Measurements from ENCODE around the gene EPHA4. TPM values are rescaled to one million over a fixed set of nuclear protein-coding genes. Genes with fewer than 3 reads are reported as not detected.

Gene EPHA4
- total RNA-seq, 1 donor from 2014 or later: 24.1 TPM

DNA sequence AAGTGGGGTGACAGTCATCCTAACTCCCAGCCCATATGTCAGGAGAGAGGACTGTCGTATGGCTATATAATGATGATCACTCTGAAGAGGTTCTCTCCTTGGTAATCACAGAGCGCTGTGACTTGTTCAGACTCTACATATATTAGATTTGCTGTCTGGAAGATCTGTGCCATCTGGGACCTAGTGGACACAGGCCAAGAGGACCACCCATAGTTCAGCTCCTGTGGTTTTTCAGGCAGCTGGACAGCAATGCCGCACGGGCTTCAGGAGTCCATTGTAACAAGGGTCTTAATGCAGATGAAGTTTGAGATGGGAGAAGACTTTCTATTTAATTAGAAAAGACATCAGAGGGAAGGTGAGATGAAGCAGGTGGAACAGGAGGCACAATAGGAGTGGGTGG lies 40.1 kb upstream of the EPHA4 start:
- H3K4me3 ChIP-seq: no peak overlapping the region
- no peak for DNase-seq (ENCODE audit: extremely low spot score in 2 of 2)
- intact Hi-C loops (cut with DNase I): no loop called here
- no peaks in the 10 kb centered on the region for H3K27me3 ChIP-seq
- no peaks in the 10 kb centered on the region for H3K4me1 ChIP-seq
- TF ChIP-seq POLR2A (IDR thresholded peaks at IDR 0.05) (no peak), POLR2AphosphoS5 (IDR thresholded peaks at IDR 0.05; ENCODE audit: insufficient read depth in 1 of 2, low read depth in 1 of 2) (no peak)
- TF ChIP-seq, protein P1, sequence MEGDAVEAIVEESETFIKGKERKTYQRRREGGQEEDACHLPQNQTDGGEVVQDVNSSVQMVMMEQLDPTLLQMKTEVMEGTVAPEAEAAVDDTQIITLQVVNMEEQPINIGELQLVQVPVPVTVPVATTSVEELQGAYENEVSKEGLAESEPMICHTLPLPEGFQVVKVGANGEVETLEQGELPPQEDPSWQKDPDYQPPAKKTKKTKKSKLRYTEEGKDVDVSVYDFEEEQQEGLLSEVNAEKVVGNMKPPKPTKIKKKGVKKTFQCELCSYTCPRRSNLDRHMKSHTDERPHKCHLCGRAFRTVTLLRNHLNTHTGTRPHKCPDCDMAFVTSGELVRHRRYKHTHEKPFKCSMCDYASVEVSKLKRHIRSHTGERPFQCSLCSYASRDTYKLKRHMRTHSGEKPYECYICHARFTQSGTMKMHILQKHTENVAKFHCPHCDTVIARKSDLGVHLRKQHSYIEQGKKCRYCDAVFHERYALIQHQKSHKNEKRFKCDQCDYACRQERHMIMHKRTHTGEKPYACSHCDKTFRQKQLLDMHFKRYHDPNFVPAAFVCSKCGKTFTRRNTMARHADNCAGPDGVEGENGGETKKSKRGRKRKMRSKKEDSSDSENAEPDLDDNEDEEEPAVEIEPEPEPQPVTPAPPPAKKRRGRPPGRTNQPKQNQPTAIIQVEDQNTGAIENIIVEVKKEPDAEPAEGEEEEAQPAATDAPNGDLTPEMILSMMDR (IDR thresholded peaks at IDR 0.05): no peak
- no peaks in the 10 kb centered on the region for H3K9me3 ChIP-seq
- H3K36me3 ChIP-seq: no peaks in the 10 kb centered on the region
- H3K27ac ChIP-seq: no peak overlapping the region

DNA sequence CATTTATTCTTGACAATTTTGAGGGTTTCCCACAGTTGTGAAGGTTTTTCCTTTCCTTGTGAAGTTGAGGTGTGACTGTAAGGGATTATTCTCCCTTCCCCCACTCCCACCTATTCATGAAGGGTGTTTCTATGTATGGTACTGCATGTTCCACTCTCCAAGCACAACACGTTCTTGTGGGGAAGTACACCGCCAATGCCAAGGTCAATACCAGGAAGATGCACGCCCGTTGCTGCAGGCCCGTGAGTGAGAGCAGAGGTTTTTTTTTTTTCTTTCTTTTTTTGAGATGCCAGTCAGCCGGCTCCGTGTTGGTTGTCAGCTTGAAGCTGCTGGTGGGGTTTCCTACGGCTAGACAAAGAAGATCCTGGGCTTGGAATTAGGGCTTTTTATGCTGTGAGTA lies 38.6 kb upstream of the EPHA4 start:
- H3K4me1 ChIP-seq: no peaks in the 10 kb centered on the region
- DNase-seq (ENCODE audit: extremely low spot score in 2 of 2): no peak
- no peaks in the 10 kb centered on the region for H3K36me3 ChIP-seq
- no peak overlapping the region for H3K4me3 ChIP-seq
- intact Hi-C loops (cut with DNase I): no loop called here
- H3K9me3 ChIP-seq: no peaks in the 10 kb centered on the region
- H3K27me3 ChIP-seq: no peaks in the 10 kb centered on the region
- H3K27ac ChIP-seq: no peak overlapping the region
- TF ChIP-seq POLR2AphosphoS5 (IDR thresholded peaks at IDR 0.05; ENCODE audit: insufficient read depth in 1 of 2, low read depth in 1 of 2): no peak
- no peak for TF ChIP-seq POLR2A (IDR thresholded peaks at IDR 0.05)
- TF ChIP-seq, protein P1 (IDR thresholded peaks at IDR 0.05): no peak

DNA sequence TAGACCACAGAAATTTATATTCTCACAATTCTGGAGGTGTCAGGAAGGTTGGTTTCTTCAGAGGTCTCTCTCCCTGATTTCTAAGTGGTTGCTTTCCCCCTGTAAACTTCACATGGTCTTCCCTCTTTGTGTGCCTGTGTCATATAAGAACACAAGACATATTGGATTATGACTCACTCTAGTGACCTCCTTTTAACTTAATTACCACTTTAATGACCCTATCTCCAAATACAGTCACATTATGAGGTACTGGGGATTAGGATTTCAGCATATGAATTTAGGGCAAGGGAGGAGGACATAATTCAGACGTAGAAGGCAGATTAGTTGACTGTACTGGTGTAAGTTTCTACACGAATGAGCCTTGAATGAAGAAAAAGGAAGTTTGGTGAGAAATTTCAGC lies 38.2 kb upstream of the EPHA4 start:
- Histone ChIP-seq H3K9me3 (no peaks in the 10 kb centered on the region), H3K4me3 (no peak overlapping the region), H3K27me3 (no peaks in the 10 kb centered on the region), H3K27ac (no peak overlapping the region), H3K4me1 (no peaks in the 10 kb centered on the region), H3K36me3 (no peaks in the 10 kb centered on the region)
- TF ChIP-seq POLR2AphosphoS5 (IDR thresholded peaks at IDR 0.05; ENCODE audit: insufficient read depth in 1 of 2, low read depth in 1 of 2) (no peak), POLR2A (IDR thresholded peaks at IDR 0.05) (no peak)
- TF ChIP-seq, protein P1 (IDR thresholded peaks at IDR 0.05): no peak
- intact Hi-C loops (cut with DNase I): no loop called here
- no peak for DNase-seq (ENCODE audit: extremely low spot score in 2 of 2)

DNA sequence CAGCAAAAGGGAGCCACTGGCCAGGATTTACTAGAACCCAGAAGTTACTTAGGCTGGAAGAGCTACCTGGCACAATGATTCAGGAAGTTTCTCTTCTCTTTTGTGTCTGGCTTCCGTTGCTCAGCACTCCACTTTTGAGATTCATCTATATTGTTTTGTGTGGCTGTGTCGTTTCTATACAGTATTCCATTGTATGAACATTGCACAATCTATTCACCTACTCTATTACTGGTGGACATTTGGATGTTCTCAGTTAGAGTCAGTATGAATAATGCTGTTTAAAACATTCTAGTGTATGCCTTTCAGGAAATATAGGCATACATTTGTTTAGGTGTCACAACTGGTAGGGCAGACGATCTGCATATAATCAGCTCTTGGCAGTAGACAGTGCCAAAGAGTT lies 36.3 kb upstream of the EPHA4 start:
- DNase-seq (ENCODE audit: extremely low spot score in 2 of 2): no peak
- intact Hi-C loops (cut with DNase I): no loop called here
- TF ChIP-seq POLR2A (IDR thresholded peaks at IDR 0.05) (no peak), POLR2AphosphoS5 (IDR thresholded peaks at IDR 0.05; ENCODE audit: insufficient read depth in 1 of 2, low read depth in 1 of 2) (no peak)
- TF ChIP-seq, protein P1 (IDR thresholded peaks at IDR 0.05): no peak
- no peaks in the 10 kb centered on the region for H3K9me3 ChIP-seq
- no peak overlapping the region for H3K4me3 ChIP-seq
- no peaks in the 10 kb centered on the region for H3K36me3 ChIP-seq
- H3K27ac ChIP-seq: no peak overlapping the region
- H3K4me1 ChIP-seq: no peaks in the 10 kb centered on the region
- no peaks in the 10 kb centered on the region for H3K27me3 ChIP-seq

DNA sequence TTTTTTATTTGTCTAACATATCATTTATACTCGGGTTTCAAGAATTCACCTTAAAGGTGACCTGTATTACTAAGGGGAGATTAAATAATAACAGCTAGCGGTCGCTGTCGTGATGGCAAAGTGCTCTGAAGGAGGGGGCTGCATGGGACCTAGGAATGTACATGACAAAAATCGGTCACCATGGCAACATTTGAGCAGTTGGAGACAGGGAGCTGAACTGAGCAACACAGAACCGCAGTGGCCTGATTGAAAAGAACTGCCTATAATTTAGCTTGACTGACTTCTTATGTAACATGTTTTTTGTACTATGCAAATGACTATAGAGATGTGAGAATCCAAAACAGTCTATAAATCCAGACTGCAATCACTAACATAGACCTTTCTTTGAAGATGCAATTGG lies 34.3 kb upstream of the EPHA4 start:
- TF ChIP-seq, protein P1 (IDR thresholded peaks at IDR 0.05): no peak
- TF ChIP-seq POLR2A (IDR thresholded peaks at IDR 0.05) (no peak), POLR2AphosphoS5 (IDR thresholded peaks at IDR 0.05; ENCODE audit: insufficient read depth in 1 of 2, low read depth in 1 of 2) (no peak)
- no peaks in the 10 kb centered on the region for H3K9me3 ChIP-seq
- no peaks in the 10 kb centered on the region for H3K27me3 ChIP-seq
- H3K4me3 ChIP-seq: no peak overlapping the region
- H3K4me1 ChIP-seq: no peaks in the 10 kb centered on the region
- no peak for DNase-seq (ENCODE audit: extremely low spot score in 2 of 2)
- intact Hi-C loops (cut with DNase I): no loop called here
- H3K27ac ChIP-seq: no peak overlapping the region
- no peaks in the 10 kb centered on the region for H3K36me3 ChIP-seq

Measured in vagina (tissue), 2 donors.